ENCODE results near the gene CDK5R2. TPM values are rescaled to one million over a fixed set of nuclear protein-coding genes. Genes with fewer than 3 reads are reported as not detected.

The CDK5R2 gene
- total RNA-seq, 1 donor from 2014 or later = not detected

DNA sequence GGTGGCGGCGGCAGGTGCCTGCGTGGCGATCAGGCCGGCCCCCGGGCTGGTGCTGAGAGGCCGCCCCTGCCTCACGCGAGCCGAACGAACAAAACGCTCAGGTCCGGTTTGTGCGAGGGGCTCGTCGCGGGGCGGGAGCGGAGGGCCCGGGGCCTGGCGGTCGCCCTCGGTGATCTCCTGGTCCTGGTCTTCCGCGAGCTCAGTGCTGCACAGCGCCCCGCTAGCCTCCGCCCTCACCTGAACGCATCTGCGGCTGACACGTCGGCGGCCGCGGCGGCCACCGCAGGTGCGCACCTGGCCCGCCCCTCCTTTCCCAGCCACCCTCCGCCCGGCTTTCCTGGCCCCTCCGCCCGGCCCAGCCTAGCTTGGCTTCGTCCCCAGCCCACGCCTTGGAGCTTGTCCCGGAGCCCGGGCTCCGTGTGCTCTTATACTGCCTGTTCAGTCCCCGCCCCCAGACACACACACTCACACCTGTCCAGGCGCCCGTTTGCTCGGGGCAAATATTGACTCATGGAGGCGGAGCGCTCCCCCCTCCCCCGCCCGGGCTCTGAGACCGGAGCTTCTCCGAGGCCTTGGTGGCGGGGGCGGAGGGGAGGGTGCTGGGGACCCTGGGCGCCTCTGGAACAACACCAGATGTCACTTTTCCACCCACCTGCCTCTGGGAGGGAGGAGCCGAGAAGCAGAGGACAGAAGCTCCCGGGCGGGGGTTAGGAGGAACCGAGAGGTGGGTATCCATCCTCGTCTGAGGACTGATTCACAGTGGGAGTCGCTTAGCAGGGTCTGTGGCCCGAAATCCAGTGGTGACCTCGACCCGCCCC, 42.3 kb downstream of the CDK5R2 start:
- DNase-seq (ENCODE audit: extremely low read depth, low read depth, low spot score) = no peak

- no peak for DNase-seq (ENCODE audit: extremely low read depth, low read depth, low spot score)
These were observed 43.2 kb downstream of the CDK5R2 start for GRCh38 chr2:219002395-219003266.

DNA sequence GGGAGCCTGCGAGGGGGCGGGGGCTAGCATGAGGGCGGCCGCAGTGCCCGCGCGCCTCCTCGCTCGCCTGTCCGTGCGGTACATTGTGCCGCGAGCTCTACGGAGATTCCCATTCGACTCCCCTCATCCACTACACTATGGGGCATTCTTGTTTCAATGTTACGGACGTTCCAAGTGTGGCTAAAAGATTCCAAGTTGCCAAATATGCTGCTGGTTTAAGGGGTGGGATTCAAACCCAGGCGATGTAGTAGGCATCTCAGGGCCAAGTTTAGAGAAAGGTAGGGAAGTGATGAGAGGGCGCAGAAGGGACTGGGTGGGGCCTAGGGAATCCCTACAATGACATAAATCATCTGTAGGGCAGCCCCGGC, 43.8 kb downstream of the CDK5R2 start:
- DNase-seq (ENCODE audit: extremely low read depth, low read depth, low spot score) = no peak

GRCh38 chr2:219003979-219004378, 44.5 kb downstream of the CDK5R2 start:
- no peak for DNase-seq (ENCODE audit: extremely low read depth, low read depth, low spot score)

DNA sequence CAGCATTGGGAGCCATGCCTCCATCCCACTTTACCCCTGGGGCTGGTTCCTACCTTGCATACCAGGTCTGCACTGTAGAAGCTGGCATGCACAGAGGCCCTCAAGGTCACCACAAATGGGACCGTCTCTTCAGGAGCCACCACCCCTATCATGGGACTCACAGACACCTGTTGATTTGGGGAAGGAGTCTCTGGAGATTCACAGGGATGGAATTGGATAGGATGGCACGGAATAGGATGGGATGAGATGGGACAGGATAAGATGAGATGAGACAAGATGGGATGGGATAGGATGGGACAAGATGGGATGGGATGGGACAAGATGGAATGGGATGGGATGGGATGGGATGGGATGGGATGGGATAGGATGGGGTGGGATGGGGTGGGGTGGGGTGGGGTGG, 49.8 kb downstream of the CDK5R2 start:
- DNase-seq (ENCODE audit: extremely low read depth, low read depth, low spot score) = no peak

- DNase-seq (ENCODE audit: extremely low read depth, low read depth, low spot score) = no peak
These were observed 50.8 kb downstream of the CDK5R2 start for GRCh38 chr2:219010162-219010756.

- no peak for DNase-seq (ENCODE audit: extremely low read depth, low read depth, low spot score)
These were observed 51.4 kb downstream of the CDK5R2 start for GRCh38 chr2:219010873-219011272.

Other genes with a start within 250 kb of the CDK5R2 start
- gene TTLL4, start 248.8 kb upstream of the CDK5R2 start, total RNA-seq = 14.8 and 21.1 TPM in 2 replicates
- gene CYP27A1, start 177.5 kb upstream of the CDK5R2 start, total RNA-seq = 15.8 and 24.0 TPM in 2 replicates
- not detected in 2 replicates for gene PRKAG3, start 127.9 kb upstream of the CDK5R2 start, total RNA-seq
- not detected in 2 replicates for gene WNT6, start 99.9 kb upstream of the CDK5R2 start, total RNA-seq
- gene WNT10A, start 78.8 kb upstream of the CDK5R2 start, total RNA-seq = not detected in 2 replicates
- gene FEV, start 25.5 kb downstream of the CDK5R2 start, total RNA-seq = not detected in 2 replicates
- not detected in 2 replicates for gene CRYBA2, start 33.8 kb downstream of the CDK5R2 start, total RNA-seq
- not detected in 2 replicates for gene CFAP65, start 81.8 kb downstream of the CDK5R2 start, total RNA-seq
- gene IHH, start 101.3 kb downstream of the CDK5R2 start, total RNA-seq = not detected in 2 replicates
- gene NHEJ1, start 201.1 kb downstream of the CDK5R2 start, total RNA-seq = 18.3 and 21.0 TPM in 2 replicates
- 1.3 TPM in 1 of 2 replicates, not detected in the other for gene SLC23A3, start 210.4 kb downstream of the CDK5R2 start, total RNA-seq
- 33.2 and 40.3 TPM in 2 replicates for gene CNPPD1, start 217.3 kb downstream of the CDK5R2 start, total RNA-seq
- gene RETREG2, start 218.6 kb downstream of the CDK5R2 start, total RNA-seq = 43.8 and 48.0 TPM in 2 replicates
- 23.7 and 26.1 TPM in 2 replicates for gene ZFAND2B, start 247.1 kb downstream of the CDK5R2 start, total RNA-seq

All from glomerular endothelial cell (primary cell).